Lung (tissue), 12 donors: ENCODE data around the gene LNX1. TPM values are rescaled to one million over a fixed set of nuclear protein-coding genes. Genes with fewer than 3 reads are reported as not detected.

Experiments
- ATAC-seq: fragments of 200-7000 bp; cut with Tn5 transposase; one replicate; pipeline ENCODE4 v1.9.1; 2020; ENCODE audit warnings: moderate number of reproducible peaks; ENCODE audit not compliant: insufficient read depth, low FRiP score
- DNase-seq, 3 donors: peaks; one replicate each; pipeline ENCODE4 v3.0.0-alpha.2; 2013 to 2017
- H3K27ac ChIP-seq, 2 donors: one replicate each; pipeline ENCODE4 v1.5.1; 2013; ENCODE audit warnings: mild to moderate bottlenecking in 2 of 2, moderate library complexity in 2 of 2, control low read depth in 1 of 2, inconsistent platforms in 1 of 2, low read depth in 1 of 2, low read length in 1 of 2
- H3K27me3 ChIP-seq, 3 donors: one replicate each; pipeline ENCODE4 v1.5.1; 2013; ENCODE audit warnings: low read length in 2 of 3; ENCODE audit not compliant: control insufficient read depth in 3 of 3, insufficient read depth in 3 of 3
- H3K36me3 ChIP-seq, 4 donors: one replicate each; pipeline ENCODE4 v1.5.1; 2013; ENCODE audit warnings: low read length in 4 of 4, mild to moderate bottlenecking in 1 of 4, moderate library complexity in 1 of 4; ENCODE audit not compliant: control insufficient read depth in 4 of 4, insufficient read depth in 4 of 4
- H3K4me1 ChIP-seq, 5 donors: one replicate each; pipeline ENCODE4 v1.5.1; 2013; ENCODE audit warnings: low read length in 5 of 5, mild to moderate bottlenecking in 2 of 5, moderate library complexity in 1 of 5; ENCODE audit not compliant: control insufficient read depth in 5 of 5, insufficient read depth in 5 of 5
- H3K4me3 ChIP-seq: one replicate; pipeline ENCODE4 v1.5.1; 2013; ENCODE audit warnings: mild to moderate bottlenecking, control low read depth, moderate library complexity
- H3K9ac ChIP-seq, 2 donors: one replicate each; pipeline ENCODE4 v1.5.1; 2013; ENCODE audit warnings: low read length in 2 of 2, control low read depth in 1 of 2; ENCODE audit not compliant: insufficient read depth in 1 of 2
- H3K9me3 ChIP-seq, 4 donors: one replicate each; pipeline ENCODE4 v1.5.1; 2013; ENCODE audit warnings: low read length in 3 of 4, mild to moderate bottlenecking in 1 of 4, moderate library complexity in 1 of 4; ENCODE audit not compliant: control insufficient read depth in 4 of 4, insufficient read depth in 3 of 4
- CTCF ChIP-seq: IDR thresholded peaks from 2 replicates; pipeline ENCODE4 v1.5.1; 2012; ENCODE audit warnings: mild to moderate bottlenecking; ENCODE audit errors: control extremely low read depth, extremely low read depth
- WGBS, 2 donors: extraction: QIAGEN DNeasy Blood & Tissue Kit; methylation state at CpG; one replicate each; pipeline ENCODE4 v1.1.7; 2013; 5-methylcytosine and 5-hydroxymethylcytosine counted together
- polyA plus RNA-seq, 2 donors: library from polyadenylated mRNA; stranded (reverse); fragments of 200-250 nt; gene quantifications; one replicate each; pipeline ENCODE4 v1.2.1, GENCODE V29; 2013
- total RNA-seq, 2 donors: library from RNA; depleted of rRNA in 1 of 2; stranded (reverse); fragments of >200 nt in 1 of 2; gene quantifications; one replicate each; pipeline ENCODE4 v1.2.1, GENCODE V29; 2014 to 2021
- donor health status: control.
- donor health status: control.
- donor health status: Bipolar disorder and iron deficiency.
- donor health status: healthy.
- donor health status: DM: yes; HTN: yes; CAD: no.

The LNX1 gene
- total and polyA plus RNA-seq, 4 donors, result 1.4 to 5.2 (median 3.2) TPM

- Histone ChIP-seq H3K36me3 (no peaks in the 10 kb centered on the region), H3K4me3 (no peak overlapping the region), H3K4me1 (peaks cover 0 to 11% (median 0%) of the 10 kb centered on the region in 5 donors), H3K9ac (no peak overlapping the region), H3K27ac (no peak overlapping the region), H3K27me3 (peaks cover 0 to 7% (median 0%) of the 10 kb centered on the region in 3 donors), H3K9me3 (peaks cover 0 to 2% (median 0%) of the 10 kb centered on the region in 4 donors)
- DNase-seq (no peak), ATAC-seq (no peak)
- no peak for TF ChIP-seq CTCF
Observed at GRCh38 chr4:53487766-53488165, 103.5 kb downstream of the LNX1 start.

DNA sequence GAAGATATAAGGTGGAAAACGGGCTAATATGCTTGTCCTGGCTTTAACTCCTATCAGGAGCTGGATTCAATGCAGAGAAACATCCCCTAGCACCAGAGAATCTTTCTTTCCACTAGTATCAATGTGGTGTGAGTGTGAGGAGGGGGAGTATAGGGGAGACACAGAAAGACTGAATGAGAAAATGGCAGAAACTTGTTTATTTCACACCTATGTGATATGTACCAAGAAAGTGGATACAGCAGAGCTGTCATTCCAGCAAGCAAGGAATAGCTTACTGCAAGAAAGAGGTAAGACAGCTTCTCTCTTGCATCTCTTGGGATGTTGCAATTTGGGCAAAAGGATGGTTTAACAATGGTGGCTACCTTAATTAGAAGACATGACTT is 105.6 kb downstream of the LNX1 start:
- no peak for TF ChIP-seq CTCF
- no peaks in the 10 kb centered on the region for H3K36me3 ChIP-seq
- H3K27me3 ChIP-seq, result peaks cover 0 to 7% (median 0%) of the 10 kb centered on the region in 3 donors
- peaks cover 0 to 2% (median 0%) of the 10 kb centered on the region in 4 donors for H3K9me3 ChIP-seq
- no peak overlapping the region for H3K9ac ChIP-seq
- peaks cover 0 to 5% (median 0%) of the 10 kb centered on the region in 5 donors for H3K4me1 ChIP-seq
- H3K27ac ChIP-seq, result no peak overlapping the region
- DNase-seq, result no peak
- 70 to 77% methylated on average over 1 of the region's 1 CpG for WGBS, 2 donors
- ATAC-seq, result no peak
- H3K4me3 ChIP-seq, result no peak overlapping the region

- ATAC-seq, result no peak
- DNase-seq, result no peak
Observed at GRCh38 chr4:53484911-53485657, 106.2 kb downstream of the LNX1 start.

More at GRCh38 chr4:53484911-53485657, 106.2 kb downstream of the LNX1 start:
- no peak overlapping the region for H3K9ac ChIP-seq
- peaks cover 0 to 5% (median 0%) of the 10 kb centered on the region in 5 donors for H3K4me1 ChIP-seq
- H3K4me3 ChIP-seq, result no peak overlapping the region
- peaks cover 0 to 9% (median 0%) of the 10 kb centered on the region in 3 donors for H3K27me3 ChIP-seq
- H3K27ac ChIP-seq, result no peak overlapping the region
- H3K9me3 ChIP-seq, result peaks cover 0 to 2% (median 0%) of the 10 kb centered on the region in 4 donors
- 72 to 74% methylated on average over 5 of the region's 5 CpGs for WGBS, 2 donors
- TF ChIP-seq CTCF, result no peak
- no peaks in the 10 kb centered on the region for H3K36me3 ChIP-seq
